ENCODE data around the gene ZNF747. TPM values are rescaled to one million over a fixed set of nuclear protein-coding genes. Genes with fewer than 3 reads are reported as not detected.
"Not testable (repeated sequence)": the region's sequence is repeated elsewhere in the genome, so short reads cannot be mapped to it uniquely, and the experiment has no call there.

Gene ZNF747
- total RNA-seq, 6 experiments from 2014 or later = 5.3 to 9.7 (median 6.4) TPM

DNA sequence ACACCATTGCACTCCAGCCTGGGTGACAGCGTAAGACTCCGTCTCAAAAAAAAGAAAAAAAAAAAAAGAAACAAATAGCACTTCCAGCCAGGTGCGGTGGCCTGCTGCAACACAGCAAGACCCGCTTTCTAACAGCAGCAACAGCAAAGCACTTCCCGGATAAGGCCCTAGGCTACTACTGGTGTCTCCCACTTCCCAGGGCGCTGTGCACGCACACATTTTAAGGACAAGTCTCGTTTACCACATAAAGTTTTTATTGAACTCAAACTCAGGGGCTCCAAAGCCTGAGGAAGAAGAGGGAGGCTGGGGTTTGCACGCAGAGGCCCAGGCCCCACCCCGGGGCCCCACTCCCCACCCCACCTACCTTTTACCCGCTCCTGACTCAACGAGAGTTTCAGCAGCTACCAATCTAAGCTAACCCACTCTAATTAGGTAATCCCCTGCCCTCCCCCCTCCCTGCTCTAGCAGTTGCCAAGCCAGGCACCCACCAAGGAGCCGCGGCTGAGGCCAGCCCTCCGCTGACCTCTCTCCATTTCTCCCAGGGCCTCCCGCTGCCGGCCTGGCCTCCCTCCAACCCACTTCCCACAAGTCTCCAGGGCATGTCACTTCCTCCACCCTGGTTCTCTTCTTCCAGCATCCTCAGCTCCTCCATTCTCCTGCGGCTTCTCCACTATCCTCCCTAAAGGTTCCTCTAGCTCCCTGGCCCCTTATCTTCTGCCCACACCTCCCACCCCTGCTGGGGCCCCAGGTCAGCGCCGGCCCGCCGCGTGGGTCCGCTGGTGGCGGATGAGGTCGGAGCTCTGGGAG, 10.7 kb downstream of the ZNF747 start:
- Histone ChIP-seq H3K27ac (no peak overlapping the region), H3K27me3 (no peaks in the 10 kb centered on the region), H3K4me3 (no peak overlapping the region), H3K9me3 (no peaks in the 10 kb centered on the region), H3K4me1 (peaks cover 0 to 30% (median 12%) of the 10 kb centered on the region in 4 donors), H3K36me3 (no peaks in the 10 kb centered on the region)
- no peak for DNase-seq
- ATAC-seq = no peak
- 49% methylated on average over 8 of the region's 26 CpGs for WGBS (ENCODE audit: insufficient coverage, low coverage, low lambda C conversion rate, missing lambda C conversion rate)
- TF ChIP-seq, protein P1, sequence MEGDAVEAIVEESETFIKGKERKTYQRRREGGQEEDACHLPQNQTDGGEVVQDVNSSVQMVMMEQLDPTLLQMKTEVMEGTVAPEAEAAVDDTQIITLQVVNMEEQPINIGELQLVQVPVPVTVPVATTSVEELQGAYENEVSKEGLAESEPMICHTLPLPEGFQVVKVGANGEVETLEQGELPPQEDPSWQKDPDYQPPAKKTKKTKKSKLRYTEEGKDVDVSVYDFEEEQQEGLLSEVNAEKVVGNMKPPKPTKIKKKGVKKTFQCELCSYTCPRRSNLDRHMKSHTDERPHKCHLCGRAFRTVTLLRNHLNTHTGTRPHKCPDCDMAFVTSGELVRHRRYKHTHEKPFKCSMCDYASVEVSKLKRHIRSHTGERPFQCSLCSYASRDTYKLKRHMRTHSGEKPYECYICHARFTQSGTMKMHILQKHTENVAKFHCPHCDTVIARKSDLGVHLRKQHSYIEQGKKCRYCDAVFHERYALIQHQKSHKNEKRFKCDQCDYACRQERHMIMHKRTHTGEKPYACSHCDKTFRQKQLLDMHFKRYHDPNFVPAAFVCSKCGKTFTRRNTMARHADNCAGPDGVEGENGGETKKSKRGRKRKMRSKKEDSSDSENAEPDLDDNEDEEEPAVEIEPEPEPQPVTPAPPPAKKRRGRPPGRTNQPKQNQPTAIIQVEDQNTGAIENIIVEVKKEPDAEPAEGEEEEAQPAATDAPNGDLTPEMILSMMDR (IDR thresholded peaks at IDR 0.05) = no peak
- TF ChIP-seq POLR2A (IDR thresholded peaks at IDR 0.05) = no peak
- intact Hi-C loops (cut with DNase I) = loop anchor here in 1 of 2 donors (10.0 kb wide), 1 partner anchor 89 kb away; the partner anchor contains the start of gene DCTPP1

GRCh38 chr16:30522702-30523463, 11.8 kb downstream of the ZNF747 start:
- H3K27me3 ChIP-seq, H3K9me3 ChIP-seq, H3K36me3 ChIP-seq, H3K4me3 ChIP-seq, DNase-seq, ATAC-seq: not testable (repeated sequence)
- peaks cover 0 to 29% (median 11%) of the 10 kb centered on the region in 4 donors for H3K4me1 ChIP-seq
- intact Hi-C loops (cut with DNase I) = loop anchor here in 1 of 2 donors (10.0 kb wide), 1 partner anchor 88 kb away; the partner anchor contains the start of gene DCTPP1
- WGBS (ENCODE audit: insufficient coverage, low coverage, low lambda C conversion rate, missing lambda C conversion rate) = 100% methylated on average over 3 of the region's 12 CpGs
- H3K27ac ChIP-seq = peak overlapping the region in 2 of 3 donors; percentile 71 to 73

DNA sequence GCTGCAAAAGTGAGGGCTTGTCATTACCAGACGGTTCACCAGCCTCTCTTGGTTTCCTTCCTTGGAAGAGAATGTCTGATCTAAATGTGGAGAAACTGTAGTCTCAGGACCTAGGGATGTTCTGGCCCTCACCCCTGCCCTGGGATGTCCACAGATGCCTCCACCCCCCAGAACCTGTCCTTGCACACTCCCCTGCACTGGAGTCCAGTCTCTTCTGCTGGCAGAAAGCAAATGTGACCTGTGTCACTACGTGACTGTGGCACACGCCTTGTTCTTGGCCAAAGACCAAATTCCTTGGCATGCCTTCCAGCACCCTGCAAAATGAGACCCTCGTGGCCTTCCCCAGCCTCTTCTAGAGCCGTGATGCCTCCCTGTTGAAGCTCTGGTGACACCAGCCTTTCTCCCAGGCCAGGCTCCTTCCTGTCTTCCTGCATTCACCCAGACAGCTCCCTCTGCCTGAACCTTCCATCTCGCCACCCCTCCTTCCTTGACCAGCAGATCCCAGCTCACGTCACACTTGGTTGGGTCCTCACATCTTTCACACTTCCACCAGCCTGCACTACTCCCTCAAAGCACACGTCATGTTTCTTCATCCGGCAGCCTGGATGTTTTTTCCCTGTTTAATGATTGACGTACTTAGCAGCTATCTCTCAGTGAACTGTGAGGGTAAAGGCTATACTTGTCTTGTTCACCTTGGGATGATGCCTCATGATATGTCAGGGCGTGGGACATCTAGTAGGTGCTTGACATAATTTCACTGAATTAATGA, 12.6 kb downstream of the ZNF747 start:
- 27% methylated on average over 7 of the region's 11 CpGs for WGBS (ENCODE audit: insufficient coverage, low coverage, low lambda C conversion rate, missing lambda C conversion rate)
- H3K27ac ChIP-seq = peak overlapping the region; percentile 43 to 73 (median 71)
- DNase-seq = peak in 1 of 3 donors; percentile 70

GRCh38 chr16:30521476-30521872, 13.2 kb downstream of the ZNF747 start:
- H3K27ac ChIP-seq = peak overlapping the region in 2 of 3 donors; percentile 71 to 73
- ATAC-seq (no peak), DNase-seq (no peak)
- WGBS (ENCODE audit: insufficient coverage, low coverage, low lambda C conversion rate, missing lambda C conversion rate) = 33% methylated on average over 1 of the region's 7 CpGs
- no peak overlapping the region for H3K4me3 ChIP-seq
- H3K36me3 ChIP-seq = no peaks in the 10 kb centered on the region
- TF ChIP-seq, protein P1 (IDR thresholded peaks at IDR 0.05) = no peak
- TF ChIP-seq POLR2A (IDR thresholded peaks at IDR 0.05) = no peak
- H3K4me1 ChIP-seq = peaks cover 0 to 24% (median 8%) of the 10 kb centered on the region in 4 donors
- no peaks in the 10 kb centered on the region for H3K27me3 ChIP-seq
- intact Hi-C loops (cut with DNase I) = loop anchor here in 1 of 2 donors (10.0 kb wide), 1 partner anchor 87 kb away; the partner anchor contains the start of gene DCTPP1
- H3K9me3 ChIP-seq = no peaks in the 10 kb centered on the region

More for the DNA sequence above, 12.6 kb downstream of the ZNF747 start:
- H3K36me3 ChIP-seq = no peaks in the 10 kb centered on the region
- H3K4me1 ChIP-seq = peaks cover 0 to 24% (median 8%) of the 10 kb centered on the region in 4 donors
- ATAC-seq = peak; percentile 33 to 49 (median 35)
- intact Hi-C loops (cut with DNase I) = loop anchor here in 1 of 2 donors (10.0 kb wide), 1 partner anchor 87 kb away; the partner anchor contains the start of gene DCTPP1
- no peaks in the 10 kb centered on the region for H3K9me3 ChIP-seq
- TF ChIP-seq POLR2A (IDR thresholded peaks at IDR 0.05) = no peak
- TF ChIP-seq, protein P1 (IDR thresholded peaks at IDR 0.05) = no peak
- H3K27me3 ChIP-seq = no peaks in the 10 kb centered on the region
- H3K4me3 ChIP-seq = no peak overlapping the region
